ENCODE measurements around the gene ATP5IF1. TPM values are rescaled to one million over a fixed set of nuclear protein-coding genes. Genes with fewer than 3 reads are reported as not detected.

Gene ATP5IF1
- total and polyA plus RNA-seq, 9 of the 15 experiments (the other 6 are each of a cell fraction or from before 2014, with no cell fraction given), result 292 to 1,422 (median 388) TPM

- TF ChIP-seq, protein P1, sequence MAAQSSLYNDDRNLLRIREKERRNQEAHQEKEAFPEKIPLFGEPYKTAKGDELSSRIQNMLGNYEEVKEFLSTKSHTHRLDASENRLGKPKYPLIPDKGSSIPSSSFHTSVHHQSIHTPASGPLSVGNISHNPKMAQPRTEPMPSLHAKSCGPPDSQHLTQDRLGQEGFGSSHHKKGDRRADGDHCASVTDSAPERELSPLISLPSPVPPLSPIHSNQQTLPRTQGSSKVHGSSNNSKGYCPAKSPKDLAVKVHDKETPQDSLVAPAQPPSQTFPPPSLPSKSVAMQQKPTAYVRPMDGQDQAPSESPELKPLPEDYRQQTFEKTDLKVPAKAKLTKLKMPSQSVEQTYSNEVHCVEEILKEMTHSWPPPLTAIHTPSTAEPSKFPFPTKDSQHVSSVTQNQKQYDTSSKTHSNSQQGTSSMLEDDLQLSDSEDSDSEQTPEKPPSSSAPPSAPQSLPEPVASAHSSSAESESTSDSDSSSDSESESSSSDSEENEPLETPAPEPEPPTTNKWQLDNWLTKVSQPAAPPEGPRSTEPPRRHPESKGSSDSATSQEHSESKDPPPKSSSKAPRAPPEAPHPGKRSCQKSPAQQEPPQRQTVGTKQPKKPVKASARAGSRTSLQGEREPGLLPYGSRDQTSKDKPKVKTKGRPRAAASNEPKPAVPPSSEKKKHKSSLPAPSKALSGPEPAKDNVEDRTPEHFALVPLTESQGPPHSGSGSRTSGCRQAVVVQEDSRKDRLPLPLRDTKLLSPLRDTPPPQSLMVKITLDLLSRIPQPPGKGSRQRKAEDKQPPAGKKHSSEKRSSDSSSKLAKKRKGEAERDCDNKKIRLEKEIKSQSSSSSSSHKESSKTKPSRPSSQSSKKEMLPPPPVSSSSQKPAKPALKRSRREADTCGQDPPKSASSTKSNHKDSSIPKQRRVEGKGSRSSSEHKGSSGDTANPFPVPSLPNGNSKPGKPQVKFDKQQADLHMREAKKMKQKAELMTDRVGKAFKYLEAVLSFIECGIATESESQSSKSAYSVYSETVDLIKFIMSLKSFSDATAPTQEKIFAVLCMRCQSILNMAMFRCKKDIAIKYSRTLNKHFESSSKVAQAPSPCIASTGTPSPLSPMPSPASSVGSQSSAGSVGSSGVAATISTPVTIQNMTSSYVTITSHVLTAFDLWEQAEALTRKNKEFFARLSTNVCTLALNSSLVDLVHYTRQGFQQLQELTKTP (IDR thresholded peaks at IDR 0.05; ENCODE audit: low read depth in 1 of 2, partially characterized antibody in 2 of 2), result peak; percentile 26 to 30
- TF ChIP-seq TRIM28 (IDR thresholded peaks at IDR 0.05), result no peak
- TF ChIP-seq ZNF668 (CRISPR knock-in tag; IDR thresholded peaks at IDR 0.05), result 0 out of 2 replicates have a peak, but pooled peaks have one; percentile 12
- TF ChIP-seq, protein P2, sequence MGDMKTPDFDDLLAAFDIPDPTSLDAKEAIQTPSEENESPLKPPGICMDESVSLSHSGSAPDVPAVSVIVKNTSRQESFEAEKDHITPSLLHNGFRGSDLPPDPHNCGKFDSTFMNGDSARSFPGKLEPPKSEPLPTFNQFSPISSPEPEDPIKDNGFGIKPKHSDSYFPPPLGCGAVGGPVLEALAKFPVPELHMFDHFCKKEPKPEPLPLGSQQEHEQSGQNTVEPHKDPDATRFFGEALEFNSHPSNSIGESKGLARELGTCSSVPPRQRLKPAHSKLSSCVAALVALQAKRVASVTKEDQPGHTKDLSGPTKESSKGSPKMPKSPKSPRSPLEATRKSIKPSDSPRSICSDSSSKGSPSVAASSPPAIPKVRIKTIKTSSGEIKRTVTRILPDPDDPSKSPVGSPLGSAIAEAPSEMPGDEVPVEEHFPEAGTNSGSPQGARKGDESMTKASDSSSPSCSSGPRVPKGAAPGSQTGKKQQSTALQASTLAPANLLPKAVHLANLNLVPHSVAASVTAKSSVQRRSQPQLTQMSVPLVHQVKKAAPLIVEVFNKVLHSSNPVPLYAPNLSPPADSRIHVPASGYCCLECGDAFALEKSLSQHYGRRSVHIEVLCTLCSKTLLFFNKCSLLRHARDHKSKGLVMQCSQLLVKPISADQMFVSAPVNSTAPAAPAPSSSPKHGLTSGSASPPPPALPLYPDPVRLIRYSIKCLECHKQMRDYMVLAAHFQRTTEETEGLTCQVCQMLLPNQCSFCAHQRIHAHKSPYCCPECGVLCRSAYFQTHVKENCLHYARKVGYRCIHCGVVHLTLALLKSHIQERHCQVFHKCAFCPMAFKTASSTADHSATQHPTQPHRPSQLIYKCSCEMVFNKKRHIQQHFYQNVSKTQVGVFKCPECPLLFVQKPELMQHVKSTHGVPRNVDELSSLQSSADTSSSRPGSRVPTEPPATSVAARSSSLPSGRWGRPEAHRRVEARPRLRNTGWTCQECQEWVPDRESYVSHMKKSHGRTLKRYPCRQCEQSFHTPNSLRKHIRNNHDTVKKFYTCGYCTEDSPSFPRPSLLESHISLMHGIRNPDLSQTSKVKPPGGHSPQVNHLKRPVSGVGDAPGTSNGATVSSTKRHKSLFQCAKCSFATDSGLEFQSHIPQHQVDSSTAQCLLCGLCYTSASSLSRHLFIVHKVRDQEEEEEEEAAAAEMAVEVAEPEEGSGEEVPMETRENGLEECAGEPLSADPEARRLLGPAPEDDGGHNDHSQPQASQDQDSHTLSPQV (IDR thresholded peaks at IDR 0.05), result peak; percentile 45; the same call in 1 of the 2 replicates
- TF ChIP-seq, protein P3, sequence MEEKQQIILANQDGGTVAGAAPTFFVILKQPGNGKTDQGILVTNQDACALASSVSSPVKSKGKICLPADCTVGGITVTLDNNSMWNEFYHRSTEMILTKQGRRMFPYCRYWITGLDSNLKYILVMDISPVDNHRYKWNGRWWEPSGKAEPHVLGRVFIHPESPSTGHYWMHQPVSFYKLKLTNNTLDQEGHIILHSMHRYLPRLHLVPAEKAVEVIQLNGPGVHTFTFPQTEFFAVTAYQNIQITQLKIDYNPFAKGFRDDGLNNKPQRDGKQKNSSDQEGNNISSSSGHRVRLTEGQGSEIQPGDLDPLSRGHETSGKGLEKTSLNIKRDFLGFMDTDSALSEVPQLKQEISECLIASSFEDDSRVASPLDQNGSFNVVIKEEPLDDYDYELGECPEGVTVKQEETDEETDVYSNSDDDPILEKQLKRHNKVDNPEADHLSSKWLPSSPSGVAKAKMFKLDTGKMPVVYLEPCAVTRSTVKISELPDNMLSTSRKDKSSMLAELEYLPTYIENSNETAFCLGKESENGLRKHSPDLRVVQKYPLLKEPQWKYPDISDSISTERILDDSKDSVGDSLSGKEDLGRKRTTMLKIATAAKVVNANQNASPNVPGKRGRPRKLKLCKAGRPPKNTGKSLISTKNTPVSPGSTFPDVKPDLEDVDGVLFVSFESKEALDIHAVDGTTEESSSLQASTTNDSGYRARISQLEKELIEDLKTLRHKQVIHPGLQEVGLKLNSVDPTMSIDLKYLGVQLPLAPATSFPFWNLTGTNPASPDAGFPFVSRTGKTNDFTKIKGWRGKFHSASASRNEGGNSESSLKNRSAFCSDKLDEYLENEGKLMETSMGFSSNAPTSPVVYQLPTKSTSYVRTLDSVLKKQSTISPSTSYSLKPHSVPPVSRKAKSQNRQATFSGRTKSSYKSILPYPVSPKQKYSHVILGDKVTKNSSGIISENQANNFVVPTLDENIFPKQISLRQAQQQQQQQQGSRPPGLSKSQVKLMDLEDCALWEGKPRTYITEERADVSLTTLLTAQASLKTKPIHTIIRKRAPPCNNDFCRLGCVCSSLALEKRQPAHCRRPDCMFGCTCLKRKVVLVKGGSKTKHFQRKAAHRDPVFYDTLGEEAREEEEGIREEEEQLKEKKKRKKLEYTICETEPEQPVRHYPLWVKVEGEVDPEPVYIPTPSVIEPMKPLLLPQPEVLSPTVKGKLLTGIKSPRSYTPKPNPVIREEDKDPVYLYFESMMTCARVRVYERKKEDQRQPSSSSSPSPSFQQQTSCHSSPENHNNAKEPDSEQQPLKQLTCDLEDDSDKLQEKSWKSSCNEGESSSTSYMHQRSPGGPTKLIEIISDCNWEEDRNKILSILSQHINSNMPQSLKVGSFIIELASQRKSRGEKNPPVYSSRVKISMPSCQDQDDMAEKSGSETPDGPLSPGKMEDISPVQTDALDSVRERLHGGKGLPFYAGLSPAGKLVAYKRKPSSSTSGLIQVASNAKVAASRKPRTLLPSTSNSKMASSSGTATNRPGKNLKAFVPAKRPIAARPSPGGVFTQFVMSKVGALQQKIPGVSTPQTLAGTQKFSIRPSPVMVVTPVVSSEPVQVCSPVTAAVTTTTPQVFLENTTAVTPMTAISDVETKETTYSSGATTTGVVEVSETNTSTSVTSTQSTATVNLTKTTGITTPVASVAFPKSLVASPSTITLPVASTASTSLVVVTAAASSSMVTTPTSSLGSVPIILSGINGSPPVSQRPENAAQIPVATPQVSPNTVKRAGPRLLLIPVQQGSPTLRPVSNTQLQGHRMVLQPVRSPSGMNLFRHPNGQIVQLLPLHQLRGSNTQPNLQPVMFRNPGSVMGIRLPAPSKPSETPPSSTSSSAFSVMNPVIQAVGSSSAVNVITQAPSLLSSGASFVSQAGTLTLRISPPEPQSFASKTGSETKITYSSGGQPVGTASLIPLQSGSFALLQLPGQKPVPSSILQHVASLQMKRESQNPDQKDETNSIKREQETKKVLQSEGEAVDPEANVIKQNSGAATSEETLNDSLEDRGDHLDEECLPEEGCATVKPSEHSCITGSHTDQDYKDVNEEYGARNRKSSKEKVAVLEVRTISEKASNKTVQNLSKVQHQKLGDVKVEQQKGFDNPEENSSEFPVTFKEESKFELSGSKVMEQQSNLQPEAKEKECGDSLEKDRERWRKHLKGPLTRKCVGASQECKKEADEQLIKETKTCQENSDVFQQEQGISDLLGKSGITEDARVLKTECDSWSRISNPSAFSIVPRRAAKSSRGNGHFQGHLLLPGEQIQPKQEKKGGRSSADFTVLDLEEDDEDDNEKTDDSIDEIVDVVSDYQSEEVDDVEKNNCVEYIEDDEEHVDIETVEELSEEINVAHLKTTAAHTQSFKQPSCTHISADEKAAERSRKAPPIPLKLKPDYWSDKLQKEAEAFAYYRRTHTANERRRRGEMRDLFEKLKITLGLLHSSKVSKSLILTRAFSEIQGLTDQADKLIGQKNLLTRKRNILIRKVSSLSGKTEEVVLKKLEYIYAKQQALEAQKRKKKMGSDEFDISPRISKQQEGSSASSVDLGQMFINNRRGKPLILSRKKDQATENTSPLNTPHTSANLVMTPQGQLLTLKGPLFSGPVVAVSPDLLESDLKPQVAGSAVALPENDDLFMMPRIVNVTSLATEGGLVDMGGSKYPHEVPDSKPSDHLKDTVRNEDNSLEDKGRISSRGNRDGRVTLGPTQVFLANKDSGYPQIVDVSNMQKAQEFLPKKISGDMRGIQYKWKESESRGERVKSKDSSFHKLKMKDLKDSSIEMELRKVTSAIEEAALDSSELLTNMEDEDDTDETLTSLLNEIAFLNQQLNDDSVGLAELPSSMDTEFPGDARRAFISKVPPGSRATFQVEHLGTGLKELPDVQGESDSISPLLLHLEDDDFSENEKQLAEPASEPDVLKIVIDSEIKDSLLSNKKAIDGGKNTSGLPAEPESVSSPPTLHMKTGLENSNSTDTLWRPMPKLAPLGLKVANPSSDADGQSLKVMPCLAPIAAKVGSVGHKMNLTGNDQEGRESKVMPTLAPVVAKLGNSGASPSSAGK (IDR thresholded peaks at IDR 0.05), result peak; percentile 36; the same call in 1 of the 2 replicates
- TF ChIP-seq KHSRP (IDR thresholded peaks at IDR 0.05), result no peak
Observed at GRCh38 chr1:28236656-28237322, 865 bp downstream of the ATP5IF1 start (continued).

Data from K562 (cell line).